Panc1 (cell line): ENCODE data around the gene ACTRT2. TPM values are rescaled to one million over a fixed set of nuclear protein-coding genes. Genes with fewer than 3 reads are reported as not detected.

Experiments used
- ATAC-seq: fragments of 200-7000 bp; cut with Tn5 transposase; 2 replicates; pipeline ENCODE4 v1.9.1; 2020; ENCODE audit warnings: mild to moderate bottlenecking, moderate library complexity
- BruUV-seq: library from RNA; stranded (reverse); fragments of 400-500 nt; replicated peaks from 2 replicates; lab custom pipeline; 2021; lab: Mats Ljungman, UMichigan
- CTCF ChIA-PET: fragments of 300-600 bp; sonication (Branson Sonifier 250); formaldehyde crosslinking; loops from one replicate; lab custom pipeline; 2022; ENCODE audit warnings: antibody characterized with exemption; lab: Charles Lee
- POLR2A ChIA-PET: fragments of 300-600 bp; sonication (Branson Sonifier 250); formaldehyde crosslinking; loops from one replicate; lab custom pipeline; 2022; ENCODE audit warnings: antibody characterized with exemption; lab: Charles Lee
- DNase-seq: peaks from one replicate; pipeline ENCODE4 v3.0.0-alpha.2; 2010; ENCODE audit warnings: low read depth, low spot score
- H3K27ac ChIP-seq: 2 replicates; pipeline ENCODE4 v1.5.1; 2011; ENCODE audit warnings: mild to moderate bottlenecking, low read length, inconsistent platforms
- H3K27me3 ChIP-seq: fragments of 200-500 bp; sonication (Bioruptor generic); 2 replicates; pipeline ENCODE4 v1.6.0; 2014; ENCODE audit warnings: low read length, inconsistent platforms; ENCODE audit not compliant: control insufficient read depth, insufficient read depth
- H3K36me3 ChIP-seq: fragments of 200-500 bp; sonication (Bioruptor generic); 2 replicates; pipeline ENCODE4 v1.5.1; 2014; ENCODE audit warnings: inconsistent platforms, mild to moderate bottlenecking, low read length, moderate library complexity; ENCODE audit not compliant: control insufficient read depth, insufficient read depth
- H3K4me1 ChIP-seq: 2 replicates; pipeline ENCODE4 v1.5.1; 2011; ENCODE audit warnings: inconsistent platforms, mild to moderate bottlenecking, low read length, moderate library complexity; ENCODE audit not compliant: control insufficient read depth, insufficient read depth
- H3K4me3 ChIP-seq, 2 experiments: 2 replicates each; pipeline ENCODE4 v1.5.1; 2011 to 2012; ENCODE audit warnings: low read depth in 2 of 2, low read length in 2 of 2, mild to moderate bottlenecking in 2 of 2, inconsistent platforms in 1 of 2, moderate library complexity in 1 of 2
- H3K9me3 ChIP-seq: fragments of 200-500 bp; sonication (Bioruptor generic); 2 replicates; pipeline ENCODE4 v1.5.1; 2014; ENCODE audit warnings: low read depth, mild to moderate bottlenecking, inconsistent platforms, low read length, moderate library complexity; ENCODE audit not compliant: control insufficient read depth, insufficient read depth
- CTCF ChIP-seq: fragments of 450-650 bp; IDR thresholded peaks from 2 replicates; pipeline ENCODE4 v1.5.1; 2017; ENCODE audit warnings: mild to moderate bottlenecking
- POLR2AphosphoS5 ChIP-seq: IDR thresholded peaks from 2 replicates; pipeline ENCODE4 v1.6.1; 2012; ENCODE audit warnings: mild to moderate bottlenecking, low read depth, low read length, moderate library complexity
- REST ChIP-seq, 2 experiments: IDR thresholded peaks; 2 replicates each; pipeline ENCODE4 v1.6.1; 2011 to 2012; ENCODE audit warnings: low read depth in 2 of 2, control low read depth in 1 of 2, low read length in 1 of 2, mild to moderate bottlenecking in 1 of 2, moderate library complexity in 1 of 2; ENCODE audit not compliant: insufficient read depth in 1 of 2
- SIN3A ChIP-seq: IDR thresholded peaks from 2 replicates; pipeline ENCODE4 v1.6.1; 2012; ENCODE audit warnings: low read depth, mild to moderate bottlenecking, low read length, moderate library complexity, borderline replicate concordance; ENCODE audit not compliant: insufficient read depth
- TCF7L2 ChIP-seq: IDR thresholded peaks from 2 replicates; pipeline ENCODE4 v1.6.1; 2011; ENCODE audit warnings: mild to moderate bottlenecking, low read depth, low read length, inconsistent platforms
- in situ Hi-C: cut with HindIII; loops from 2 replicates; pipeline ENCODE4 v1.10.0; 2016; ENCODE audit warnings: low sequenced_read_pairs, low pct_unique_long_range_greater_than_20kb
- intact Hi-C: fragments of 100-400 bp; cut with micrococcal nuclease; formaldehyde crosslinking; loops from one replicate; pipeline ENCODE4 v1.10.0; 2022; ENCODE audit not compliant: unreplicated experiment
- total RNA-seq: library from RNA; stranded (reverse); gene quantifications from one replicate; pipeline ENCODE4 v1.2.1, GENCODE V29; 2021; ENCODE audit not compliant: unreplicated experiment

Gene ACTRT2
- total RNA-seq, 1 experiment from 2014 or later, result not detected

GRCh38 chr1:3028531-3029282 is 7.4 kb downstream of the ACTRT2 start:
- in situ Hi-C loops (no loop called here), intact Hi-C loops (no loop called here)
- H3K4me1 ChIP-seq, result no peaks in the 10 kb centered on the region
- ATAC-seq, result no peak
- no peak overlapping the region for H3K4me3 ChIP-seq
- no peaks in the 10 kb centered on the region for H3K36me3 ChIP-seq
- CTCF ChIA-PET, result no interaction called here
- POLR2A ChIA-PET, result interaction anchor here (0.5 kb wide), 1 partner anchor 404 kb away, joined by 3 read pairs; no protein-coding TSS in a partner anchor
- TF ChIP-seq TCF7L2, result no peak
- no peak for TF ChIP-seq POLR2AphosphoS5
- no peak for TF ChIP-seq REST (IDR thresholded peaks at IDR 0.05; ENCODE audit: insufficient read depth in 1 of 2, low read depth in 2 of 2, low read length in 1 of 2)
- TF ChIP-seq SIN3A, result no peak
- TF ChIP-seq CTCF, result no peak
- no peaks in the 10 kb centered on the region; the same call in 1 of the 2 replicates for H3K27me3 ChIP-seq
- H3K9me3 ChIP-seq, result no peaks in the 10 kb centered on the region
- H3K27ac ChIP-seq, result no peak overlapping the region
- DNase-seq, result no peak
- no TSS peak for BruUV-seq

- intact Hi-C loops, result no loop called here
- ChIA-PET POLR2A (no interaction called here), CTCF (no interaction called here)
- no TSS peak for BruUV-seq
- Histone ChIP-seq H3K4me3 (no peak overlapping the region), H3K27ac (no peak overlapping the region), H3K9me3 (no peaks in the 10 kb centered on the region), H3K36me3 (no peaks in the 10 kb centered on the region), H3K27me3 (peaks cover 2% of the 10 kb centered on the region; the same call in 1 of the 2 replicates), H3K4me1 (no peaks in the 10 kb centered on the region)
- TF ChIP-seq REST (IDR thresholded peaks at IDR 0.05; ENCODE audit: insufficient read depth in 1 of 2, low read depth in 2 of 2, low read length in 1 of 2), result no peak
- TF ChIP-seq TCF7L2, result no peak
- no peak for TF ChIP-seq CTCF
- no peak for TF ChIP-seq SIN3A
- no peak for TF ChIP-seq POLR2AphosphoS5
- ATAC-seq, result no peak
- DNase-seq, result no peak
- in situ Hi-C loops, result no loop called here
Measured at GRCh38 chr1:3029481-3029961, 8.3 kb downstream of the ACTRT2 start.
